Ramos (cell line): ENCODE data around the gene TGFBR3L.

Source experiments
- in situ Hi-C: fragments of 300-500 bp; cut with MboI; formaldehyde crosslinking; loops from one replicate; pipeline ENCODE4 v1.14.3; 2022; ENCODE audit warnings: low sequenced_read_pairs; ENCODE audit not compliant: unreplicated experiment

The TGFBR3L gene

DNA sequence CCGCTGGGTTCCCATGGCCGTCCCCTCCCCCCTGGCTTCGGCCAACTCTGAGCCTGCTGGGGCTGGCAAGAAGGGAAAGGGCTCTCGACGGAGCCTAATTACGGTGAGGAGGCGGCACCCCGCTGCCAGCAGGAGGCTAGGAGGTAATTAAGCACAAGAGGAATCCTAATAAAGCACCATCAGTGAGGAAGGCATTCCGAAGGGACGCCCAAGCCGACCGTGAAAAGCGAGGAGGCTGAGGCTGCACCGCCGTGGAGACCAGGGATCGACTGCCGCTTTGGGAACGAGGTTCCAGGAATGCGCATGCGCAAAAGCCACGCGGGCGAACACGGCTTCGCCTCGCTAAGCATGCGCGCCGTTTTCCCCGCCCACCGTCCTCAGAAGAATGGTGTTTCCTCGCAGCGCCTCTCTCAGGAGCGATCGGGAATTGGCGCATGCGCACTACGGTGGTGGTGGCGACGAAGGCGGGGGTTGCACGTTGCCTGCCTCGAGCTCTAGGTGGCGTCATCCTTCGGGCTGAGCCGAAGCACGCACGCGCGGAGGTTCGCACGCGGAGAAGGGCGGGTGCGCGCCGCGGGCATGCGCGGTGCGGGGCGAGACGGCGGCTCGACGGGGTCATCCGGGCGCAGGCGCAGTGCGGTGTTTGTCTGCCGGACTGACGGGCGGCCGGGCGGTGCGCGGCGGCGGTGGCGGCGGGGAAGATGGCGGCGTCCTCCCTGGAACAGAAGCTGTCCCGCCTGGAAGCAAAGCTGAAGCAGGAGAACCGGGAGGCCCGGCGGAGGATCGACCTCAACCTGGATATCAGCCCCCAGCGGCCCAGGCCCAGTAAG is 11.2 kb upstream of the TGFBR3L start, which contains the start of gene MAP2K7:
MAP2K7 (plus strand) TSS at position 634 of the 830 bp plus-strand sequence; CDS start at position 702, 68 bp downstream.
- in situ Hi-C loops, result no loop called here

DNA sequence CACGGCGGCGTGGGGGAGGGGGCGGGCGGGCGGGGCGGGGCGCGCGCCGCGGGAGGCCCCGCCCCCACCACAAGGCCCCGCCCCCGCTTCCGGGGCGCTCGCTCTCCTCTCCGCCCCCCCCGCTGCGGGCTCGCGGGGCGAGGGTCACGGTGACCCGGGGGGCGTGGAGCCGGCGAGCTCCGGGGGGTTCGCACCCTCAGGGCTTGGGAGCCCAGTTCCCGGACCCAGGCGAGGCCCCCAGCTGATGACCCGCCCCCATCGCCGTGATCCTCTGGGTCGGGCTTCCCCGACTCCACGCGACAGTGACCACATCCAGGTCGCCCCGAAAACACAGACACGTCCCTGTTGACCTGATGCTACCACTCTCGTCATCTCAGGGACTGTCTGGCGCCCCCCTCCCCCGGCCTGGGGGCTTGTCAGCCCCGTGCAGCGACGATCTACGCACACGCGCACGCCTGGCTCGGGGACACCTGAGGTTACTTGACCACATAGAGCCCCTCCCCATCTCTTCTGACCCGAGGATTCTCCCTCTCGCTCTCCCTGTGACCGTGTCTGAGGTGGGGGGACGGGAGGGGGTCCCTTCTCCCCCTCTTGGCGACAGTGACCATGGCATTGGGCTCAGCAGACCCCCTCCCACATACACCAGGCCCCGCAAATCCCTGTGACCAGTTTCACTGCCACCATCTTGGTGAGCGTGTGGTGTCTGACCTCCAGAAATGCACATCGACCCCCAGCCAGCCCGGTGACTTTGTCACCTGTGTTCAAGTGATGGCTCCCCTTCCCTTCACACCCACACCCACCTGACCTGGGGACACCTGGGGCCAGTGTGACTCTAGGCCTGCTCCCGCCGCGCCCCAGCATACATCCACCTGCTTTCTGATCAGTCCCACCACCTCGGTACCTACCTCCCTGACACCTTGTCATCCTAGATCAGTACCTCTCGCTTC is 10.3 kb upstream of the TGFBR3L start:
- in situ Hi-C loops, result no loop called here

DNA sequence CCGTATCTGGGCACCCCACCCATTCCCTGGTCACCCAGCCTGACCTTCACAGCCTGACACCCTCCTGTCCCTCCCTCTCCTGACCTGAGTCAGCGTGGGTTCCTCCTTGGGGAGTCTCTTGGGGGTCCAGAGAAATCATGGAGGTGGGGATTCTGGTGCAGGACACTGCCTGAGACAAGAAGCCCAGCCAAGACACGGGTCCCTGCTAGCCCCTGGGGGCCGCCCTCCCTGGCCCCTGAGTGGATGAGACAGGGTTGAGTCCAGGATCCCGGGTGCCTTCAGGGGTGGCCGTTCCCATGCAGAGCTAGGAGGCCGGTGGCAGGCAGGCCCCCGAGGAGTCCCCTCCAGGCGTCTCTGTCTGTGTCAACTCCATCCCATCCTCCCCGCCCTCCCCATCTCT is 9.4 kb upstream of the TGFBR3L start:
- in situ Hi-C loops, result no loop called here

DNA sequence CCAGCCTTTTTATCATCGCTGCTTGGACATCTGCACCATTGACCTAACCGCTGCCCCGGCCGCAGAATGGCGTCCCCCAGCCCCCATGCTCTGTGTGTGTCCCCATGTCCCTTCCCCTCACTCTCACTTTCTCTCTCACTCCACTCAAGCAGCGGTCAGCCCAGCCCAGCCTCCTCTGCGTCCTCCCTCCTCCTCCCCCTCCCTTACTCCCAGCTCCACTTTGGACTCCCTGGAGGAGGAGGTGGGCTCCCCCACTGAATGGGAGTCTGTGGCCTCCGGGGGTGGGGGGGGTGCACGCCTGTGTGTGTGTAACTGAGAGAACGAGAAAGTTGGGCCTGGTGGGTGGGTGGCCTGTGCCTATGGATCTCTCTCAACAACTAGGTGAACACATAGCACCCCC is 8.8 kb upstream of the TGFBR3L start:
- in situ Hi-C loops, result no loop called here

DNA sequence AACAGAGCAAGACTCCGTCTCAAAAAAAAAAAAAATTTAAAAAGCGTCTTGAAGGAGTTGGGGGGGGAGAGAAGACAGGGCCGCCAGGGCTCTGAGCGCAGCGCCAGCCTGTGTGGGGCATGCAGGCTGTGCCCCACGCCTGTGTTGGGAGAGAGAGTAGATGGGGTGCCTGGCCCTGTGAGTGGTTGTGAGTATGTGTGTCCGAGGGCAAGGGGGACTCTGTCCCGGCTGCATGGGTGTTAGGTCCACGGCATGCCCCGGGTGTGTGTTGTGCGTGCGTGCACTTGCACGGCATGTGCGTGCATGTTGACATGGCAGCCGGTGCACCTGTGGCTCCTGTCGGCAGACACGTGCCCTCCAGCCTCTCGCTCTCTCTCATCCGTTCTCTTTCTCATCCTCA is 7.5 kb upstream of the TGFBR3L start:
- in situ Hi-C loops, result no loop called here

DNA sequence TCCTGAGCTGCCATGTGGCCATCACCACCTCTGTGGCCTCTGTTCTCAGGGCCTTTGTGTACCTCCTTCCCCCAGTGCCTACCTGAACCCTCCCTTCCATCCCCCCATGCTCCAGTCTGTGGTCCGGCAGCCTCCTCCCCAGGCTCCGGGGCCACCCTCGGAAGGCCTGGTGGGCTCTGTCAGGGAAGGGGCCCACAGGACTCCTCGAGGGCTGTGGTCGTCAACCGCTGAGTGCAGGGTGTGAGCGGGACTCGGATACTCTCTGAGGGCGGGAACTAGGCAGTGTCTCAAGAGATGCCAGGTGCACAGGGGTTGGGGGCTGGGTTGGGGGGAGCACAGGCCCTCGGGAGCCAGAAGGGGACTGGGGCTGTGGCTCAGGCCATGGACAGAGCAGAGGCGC is 7.1 kb upstream of the TGFBR3L start:
- in situ Hi-C loops, result no loop called here

DNA sequence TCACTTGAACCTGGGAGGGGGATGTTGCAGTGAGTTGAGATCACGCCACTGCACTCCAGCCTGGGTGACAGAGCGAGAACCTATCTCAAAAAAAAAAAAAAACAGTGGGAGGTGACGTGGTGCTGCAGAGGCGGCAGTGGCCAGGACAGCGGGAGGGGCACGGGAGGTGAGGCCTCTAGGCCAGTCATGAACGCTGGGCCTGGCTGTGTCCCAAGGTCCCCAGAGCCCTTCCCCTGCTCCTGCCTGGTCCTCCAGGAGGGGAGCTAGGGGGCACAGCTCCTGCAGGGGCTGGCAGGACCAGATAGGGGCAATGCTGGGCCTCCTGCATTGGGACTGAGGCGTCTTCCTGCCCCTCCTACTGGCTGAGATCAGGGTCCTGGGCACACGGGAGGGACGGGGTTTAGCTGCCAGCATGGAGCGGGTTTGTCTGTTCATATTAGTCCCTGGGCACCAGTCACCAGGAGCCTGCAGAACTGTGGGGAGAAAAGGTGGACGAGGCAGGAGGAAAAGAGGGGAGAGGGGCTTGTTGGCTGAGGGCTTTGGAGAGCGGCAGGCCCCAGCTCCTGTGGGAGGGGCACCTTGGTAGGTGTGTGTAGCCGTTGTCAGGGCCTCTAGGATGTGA is 6.4 kb upstream of the TGFBR3L start:
- in situ Hi-C loops, result no loop called here

DNA sequence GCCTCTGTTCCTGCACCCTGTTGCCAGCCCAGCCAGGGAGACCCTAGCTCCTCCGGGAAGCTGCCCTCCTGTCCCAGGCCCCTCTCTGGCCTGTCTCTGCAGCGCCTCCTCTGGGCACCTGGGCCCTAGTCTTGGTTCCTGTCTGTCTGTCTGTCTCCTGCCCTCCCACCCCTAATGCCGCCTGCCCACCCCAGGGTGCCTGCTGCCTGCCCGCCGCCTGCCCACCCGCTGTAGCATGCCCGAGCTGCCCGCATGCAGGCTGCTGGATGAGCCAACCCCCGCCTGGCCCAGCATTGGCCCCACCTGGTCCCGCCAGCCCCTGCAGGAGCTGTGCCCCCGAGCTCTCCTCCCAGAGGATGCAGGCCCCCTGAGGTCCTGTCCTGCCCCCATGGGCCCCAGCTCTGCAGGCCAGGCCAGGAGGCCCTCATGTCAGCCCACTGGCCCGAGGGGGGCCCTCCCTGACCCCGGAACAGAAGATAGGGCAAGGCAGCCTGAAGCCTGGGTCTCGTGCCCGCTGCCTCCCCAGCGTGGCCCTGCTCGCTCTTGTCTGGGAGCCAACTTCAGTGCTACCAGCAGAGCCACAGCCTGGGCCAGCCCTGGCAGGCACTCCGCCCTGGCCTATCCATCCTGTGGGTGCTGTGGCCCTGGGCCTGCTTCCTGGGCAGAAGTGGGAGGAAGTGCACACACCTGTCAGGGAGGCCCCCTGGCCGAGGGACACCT is 5.7 kb upstream of the TGFBR3L start:
- in situ Hi-C loops, result no loop called here

DNA sequence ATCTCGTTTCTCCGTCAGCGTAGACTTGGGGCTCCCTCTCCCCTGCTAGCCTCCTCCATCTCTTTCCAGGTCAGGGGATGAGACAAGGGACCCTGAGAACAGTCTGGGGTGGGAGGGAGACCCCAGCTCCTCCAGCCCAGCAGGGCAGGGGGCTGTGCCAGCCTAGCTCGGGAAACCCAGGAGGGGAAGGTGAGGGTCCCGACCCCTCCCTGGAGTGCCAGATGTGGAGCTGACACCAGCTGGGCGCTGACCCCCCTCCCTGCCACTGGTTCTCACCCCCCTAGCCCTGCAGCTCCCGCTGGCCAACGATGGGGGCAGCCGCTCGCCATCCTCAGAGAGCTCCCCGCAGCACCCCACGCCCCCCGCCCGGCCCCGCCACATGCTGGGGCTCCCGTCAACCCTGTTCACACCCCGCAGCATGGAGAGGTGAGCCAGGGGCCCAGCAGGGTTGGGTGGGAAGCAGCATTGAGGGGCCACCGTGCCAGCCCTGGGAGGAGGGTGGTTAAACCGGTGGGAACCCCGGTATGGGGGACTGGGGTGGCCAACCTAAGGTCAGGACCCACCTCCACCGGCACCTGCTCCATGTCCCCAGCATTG is 5.1 kb upstream of the TGFBR3L start:
- in situ Hi-C loops, result no loop called here

DNA sequence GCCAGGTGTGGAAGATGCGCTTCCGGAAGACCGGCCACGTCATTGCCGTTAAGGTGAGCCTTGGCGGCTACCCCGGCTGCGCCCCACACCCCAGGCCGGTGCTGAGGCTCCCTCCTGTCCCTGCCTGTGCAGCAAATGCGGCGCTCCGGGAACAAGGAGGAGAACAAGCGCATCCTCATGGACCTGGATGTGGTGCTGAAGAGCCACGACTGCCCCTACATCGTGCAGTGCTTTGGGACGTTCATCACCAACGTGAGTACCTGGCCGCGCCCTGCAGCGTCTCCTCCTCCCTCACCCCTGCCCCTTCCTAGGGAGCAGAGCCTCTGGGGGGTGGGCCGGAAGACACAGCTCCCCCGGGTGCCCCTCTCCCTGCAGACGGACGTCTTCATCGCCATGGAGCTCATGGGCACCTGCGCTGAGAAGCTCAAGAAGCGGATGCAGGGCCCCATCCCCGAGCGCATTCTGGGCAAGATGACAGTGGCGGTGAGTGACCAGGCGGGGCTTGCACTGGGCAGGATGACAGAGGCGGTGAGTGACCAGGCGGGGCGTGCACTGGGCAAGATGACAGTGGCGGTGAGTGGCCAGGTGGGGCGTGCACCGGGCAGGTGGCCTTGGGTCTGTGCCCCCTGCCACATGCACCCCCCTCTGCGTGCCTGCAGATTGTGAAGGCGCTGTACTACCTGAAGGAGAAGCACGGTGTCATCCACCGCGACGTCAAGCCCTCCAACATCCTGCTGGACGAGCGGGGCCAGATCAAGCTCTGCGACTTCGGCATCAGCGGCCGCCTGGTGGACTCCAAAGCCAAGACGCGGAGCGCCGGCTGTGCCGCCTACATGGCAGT is 4.1 kb upstream of the TGFBR3L start:
- in situ Hi-C loops, result no loop called here

DNA sequence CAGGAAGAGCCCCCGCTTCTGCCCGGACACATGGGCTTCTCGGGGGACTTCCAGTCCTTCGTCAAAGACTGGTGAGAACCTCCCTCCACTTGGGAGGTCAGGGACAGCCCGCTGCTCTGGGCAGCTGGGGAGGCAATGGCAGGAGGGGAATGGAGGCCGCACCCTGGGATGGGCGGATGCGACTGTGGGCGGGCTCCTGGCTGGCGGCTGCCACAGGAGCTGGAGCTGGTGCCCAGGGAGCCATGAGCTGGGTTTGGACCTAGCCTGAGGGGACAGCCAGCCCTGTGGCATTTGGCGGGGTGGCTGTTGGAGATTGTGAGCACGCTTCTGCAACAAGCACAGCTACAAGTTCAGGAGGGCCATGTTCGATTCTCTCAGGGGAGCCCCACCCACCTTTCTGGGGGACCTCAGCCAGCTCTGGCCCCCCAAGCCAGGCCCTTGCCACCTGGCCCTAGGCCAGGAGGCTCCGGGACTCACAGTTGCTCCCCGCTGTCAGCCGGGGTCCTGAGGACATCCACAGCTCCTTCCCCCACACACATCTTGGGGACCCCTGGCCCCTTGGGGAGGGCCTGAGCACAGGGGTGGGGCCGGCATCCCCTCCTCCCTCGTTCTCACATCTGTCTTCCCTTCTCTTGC is 3.0 kb upstream of the TGFBR3L start:
- in situ Hi-C loops, result no loop called here

DNA sequence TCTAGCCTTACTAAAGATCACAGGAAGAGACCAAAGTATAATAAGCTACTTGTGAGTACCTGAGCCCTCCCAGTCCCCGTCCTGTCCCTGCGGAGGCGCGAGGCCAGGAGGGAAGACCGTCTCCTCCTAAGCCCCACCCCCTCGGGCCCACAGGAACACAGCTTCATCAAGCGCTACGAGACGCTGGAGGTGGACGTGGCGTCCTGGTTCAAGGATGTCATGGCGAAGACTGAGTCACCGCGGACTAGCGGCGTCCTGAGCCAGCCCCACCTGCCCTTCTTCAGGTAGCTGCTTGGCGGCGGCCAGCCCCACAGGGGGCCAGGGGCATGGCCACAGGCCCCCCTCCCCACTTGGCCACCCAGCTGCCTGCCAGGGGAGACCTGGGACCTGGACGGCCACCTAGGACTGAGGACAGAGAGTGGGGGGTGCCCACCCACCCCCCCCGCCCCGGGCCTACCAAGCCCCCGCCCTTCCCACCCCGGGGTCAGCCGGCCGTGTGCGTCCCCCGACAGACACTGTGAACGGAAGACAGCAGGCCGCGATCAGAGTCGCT is 2.4 kb upstream of the TGFBR3L start:
- in situ Hi-C loops, result no loop called here

DNA sequence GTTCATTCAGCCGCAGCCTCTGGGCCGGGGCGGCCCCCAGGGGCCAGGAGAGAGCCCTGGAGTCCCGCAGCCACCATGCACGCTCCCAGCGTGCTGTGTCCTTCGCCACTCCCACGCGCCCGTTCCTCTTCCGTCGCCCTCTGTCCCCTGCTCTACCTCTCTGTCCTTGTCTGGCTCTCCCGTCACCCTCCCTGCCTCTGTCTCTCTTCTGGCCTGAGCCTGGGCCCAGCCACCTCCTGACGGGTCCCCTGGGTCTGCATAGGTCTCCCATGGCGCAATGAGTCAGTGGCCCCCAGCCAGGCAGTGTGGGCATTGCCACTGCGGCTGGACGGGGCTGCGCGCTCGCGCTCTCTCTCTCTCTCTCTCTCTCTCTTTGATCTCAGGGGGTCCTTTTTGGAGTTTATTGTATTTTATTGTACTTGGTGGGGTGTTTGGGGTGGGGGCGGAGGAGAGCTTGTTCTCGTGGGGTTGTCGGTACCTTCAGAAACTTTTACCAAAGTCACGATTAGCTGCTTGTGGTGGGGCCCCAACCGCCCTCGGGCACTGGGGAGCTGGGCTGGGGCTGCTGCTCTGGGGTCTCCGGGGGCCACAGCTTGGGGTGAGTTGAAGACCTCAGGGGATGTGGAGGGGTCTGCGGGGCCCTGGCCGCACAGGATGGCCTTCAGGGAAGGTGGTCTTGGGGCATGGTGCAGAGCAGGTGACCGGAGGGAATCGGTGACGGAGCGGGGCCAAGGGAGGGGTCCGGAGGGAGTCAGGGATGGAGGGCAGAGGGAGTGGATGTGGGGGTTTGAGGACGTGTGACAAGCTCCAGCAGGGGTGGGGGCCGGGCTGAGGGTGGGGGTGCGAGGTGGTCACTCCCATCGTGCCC is 1.7 kb upstream of the TGFBR3L start:
- in situ Hi-C loops, result no loop called here

DNA sequence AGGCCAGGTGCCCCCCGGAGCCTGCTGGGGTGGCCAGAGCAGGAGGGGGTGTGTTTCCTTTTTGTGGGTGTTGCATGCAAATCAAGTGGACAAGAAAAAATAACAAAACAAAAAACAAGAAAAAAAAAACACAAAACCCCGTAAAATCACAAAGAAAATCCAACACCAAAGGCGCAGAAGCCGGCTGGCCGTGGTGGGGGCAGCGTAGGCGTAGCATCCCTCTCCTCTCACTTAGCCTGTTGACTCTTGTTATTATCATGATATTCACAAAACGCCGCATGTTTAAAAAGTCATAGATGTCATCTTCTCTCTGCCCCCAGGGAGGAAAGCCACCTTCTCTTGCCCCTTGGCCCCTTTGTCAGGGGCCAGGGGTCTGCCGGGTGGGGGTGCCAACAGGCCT is 978 bp upstream of the TGFBR3L start:
- in situ Hi-C loops, result no loop called here

DNA sequence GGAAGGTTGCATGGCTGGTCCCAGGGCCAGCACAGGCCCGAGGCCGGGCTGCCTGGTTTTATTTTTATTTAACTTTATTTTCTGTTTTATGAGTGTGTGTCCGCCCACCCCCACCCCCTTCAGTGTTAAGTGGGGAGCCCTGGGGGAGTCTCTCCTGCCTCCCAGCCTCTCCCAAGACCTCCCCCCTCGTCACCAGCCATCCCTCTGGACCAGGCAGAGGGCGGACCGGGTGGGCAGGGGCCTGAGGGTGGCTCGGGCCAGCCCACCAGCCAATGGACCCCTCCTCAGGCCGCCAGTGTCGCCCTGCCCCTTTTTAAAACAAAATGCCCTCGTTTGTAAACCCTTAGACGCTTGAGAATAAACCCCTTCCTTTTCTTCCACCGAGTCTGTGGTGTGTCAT is 531 bp upstream of the TGFBR3L start:
- in situ Hi-C loops, result no loop called here

DNA sequence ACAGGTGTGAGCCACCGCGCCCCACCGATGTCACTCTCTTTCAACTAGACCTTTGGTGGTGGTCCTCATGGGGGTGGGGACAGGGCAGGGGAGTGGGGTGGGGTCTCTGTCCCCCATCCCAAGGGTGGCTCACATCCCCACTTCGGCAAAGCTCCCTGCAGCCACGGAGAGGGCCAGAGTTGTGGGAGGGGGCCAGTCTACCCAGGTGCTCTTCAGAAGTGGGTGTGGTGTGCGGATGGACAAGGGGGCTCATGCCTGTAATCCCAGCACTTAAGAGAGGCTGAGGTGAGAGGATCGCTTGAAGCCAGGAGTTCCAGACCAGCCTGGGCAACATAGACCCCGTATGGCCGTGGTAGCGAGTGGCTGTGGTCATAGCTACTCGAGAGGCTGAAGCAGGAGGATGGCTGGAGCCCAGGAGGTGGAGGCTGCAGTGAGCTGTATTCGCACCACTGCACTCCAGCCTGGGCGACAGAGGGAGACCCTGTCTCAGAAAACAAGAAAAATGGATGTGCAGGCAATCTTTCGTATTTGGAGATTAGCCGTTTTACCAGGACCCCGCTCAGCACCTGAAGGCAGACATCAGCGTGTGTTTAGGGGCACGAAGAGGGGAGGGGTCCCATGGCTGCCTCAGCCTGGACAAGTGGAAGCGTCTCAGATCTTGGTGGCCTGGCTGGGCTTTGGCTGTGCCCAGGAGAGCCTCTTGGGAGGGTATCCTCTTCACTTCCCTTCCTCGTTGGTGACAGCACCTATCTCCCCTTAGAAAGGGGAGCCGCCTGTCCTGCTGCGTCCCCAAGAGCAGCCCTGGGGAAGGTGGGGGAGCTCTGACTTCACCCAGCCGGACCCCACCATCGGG is 846 bp downstream of the TGFBR3L start:
- in situ Hi-C loops, result no loop called here
